ENCODE data around the gene MINDY2.

DNA sequence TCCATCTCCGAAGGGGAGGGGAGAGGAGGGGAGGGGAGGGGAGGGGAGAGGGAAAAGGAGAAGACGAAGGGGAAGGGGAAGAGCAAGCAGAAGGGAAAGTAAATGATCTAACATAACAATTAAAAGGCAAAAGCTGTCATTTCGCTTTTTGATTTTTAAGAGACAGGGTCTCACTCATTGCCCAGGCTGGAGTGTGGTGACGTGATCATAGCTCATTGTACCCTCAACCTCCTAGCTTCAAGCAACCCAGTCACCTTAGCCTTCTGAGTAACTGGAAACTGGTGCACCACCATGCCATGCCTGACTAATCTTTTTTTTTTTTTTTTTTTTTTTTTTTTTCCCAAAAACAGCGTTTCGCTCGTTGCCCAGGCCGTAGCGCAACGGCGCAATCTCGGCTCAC is 44.2 kb upstream of the MINDY2 start:
- TF ChIP-seq ZNF431 (CRISPR knock-in tag; IDR thresholded peaks at IDR 0.05), result no peak
- TF ChIP-seq BDP1 (IDR thresholded peaks at IDR 0.05; ENCODE audit: insufficient read depth, insufficient read length), result no peak
- TF ChIP-seq L3MBTL2 (IDR thresholded peaks at IDR 0.05), result no peak

Measured in K562 (cell line).